SU-DHL-6 (cell line): Measurements from ENCODE around the gene THSD4.

Experiments used
- EZH2phosphoT487 ChIP-seq: fragments of 200-600 bp; sonication (generic), shearing (Covaris generic); conservative IDR thresholded peaks from 2 replicates; pipeline ENCODE4 v1.6.1; 2018; ENCODE audit warnings: mild to moderate bottlenecking, antibody characterized with exemption, low read length, moderate library complexity, mixed read lengths
- TF ChIP-seq, protein P1 (sequence below): fragments of 200-600 bp; sonication (generic); IDR thresholded peaks from one replicate; pipeline ENCODE4 v1.5.1; 2017; ENCODE audit warnings: antibody characterized with exemption, mild to moderate bottlenecking, low read length, moderate library complexity; ENCODE audit not compliant: insufficient read depth, poor library complexity, severe bottlenecking

DNA sequence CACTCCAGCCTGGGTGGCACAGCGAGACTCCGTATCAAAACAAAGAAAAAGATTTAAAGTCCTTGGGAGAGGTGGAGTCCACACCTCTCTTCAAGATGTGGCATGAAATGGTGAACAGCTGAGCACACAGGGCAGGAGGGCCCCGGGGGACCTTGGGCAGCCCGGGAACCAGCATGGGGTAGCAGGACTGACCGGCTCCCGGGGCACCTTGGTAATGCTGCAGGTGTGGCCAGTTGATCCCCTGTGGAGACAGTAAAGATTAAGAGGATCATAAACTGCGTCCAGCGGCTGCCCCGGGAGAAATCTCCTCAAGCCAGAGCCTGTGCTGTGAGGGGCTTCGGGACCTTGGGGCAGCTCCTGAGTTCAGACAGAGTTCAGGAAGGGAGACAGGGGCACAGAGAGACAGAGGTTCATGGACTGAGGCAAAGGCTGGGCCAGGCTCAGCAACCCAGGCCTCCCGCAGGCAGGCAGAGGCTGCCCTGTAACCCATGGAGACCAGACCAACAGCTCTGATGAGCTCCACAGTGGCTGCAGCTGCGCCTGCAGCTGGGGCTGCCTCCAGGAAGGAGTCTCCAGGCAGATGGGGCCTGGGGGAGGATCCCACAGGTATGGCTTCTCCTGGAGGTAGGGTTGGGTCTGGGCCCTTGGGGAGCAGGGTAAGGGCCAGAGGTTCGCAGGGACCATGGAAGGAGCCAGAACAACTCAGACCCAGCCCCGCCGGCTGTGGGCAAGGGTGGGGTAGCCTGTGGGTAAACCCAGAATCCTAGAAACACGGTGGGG, 695.2 kb downstream of the THSD4 start, which contains the start of gene NR2E3:
- TF ChIP-seq, protein P1, sequence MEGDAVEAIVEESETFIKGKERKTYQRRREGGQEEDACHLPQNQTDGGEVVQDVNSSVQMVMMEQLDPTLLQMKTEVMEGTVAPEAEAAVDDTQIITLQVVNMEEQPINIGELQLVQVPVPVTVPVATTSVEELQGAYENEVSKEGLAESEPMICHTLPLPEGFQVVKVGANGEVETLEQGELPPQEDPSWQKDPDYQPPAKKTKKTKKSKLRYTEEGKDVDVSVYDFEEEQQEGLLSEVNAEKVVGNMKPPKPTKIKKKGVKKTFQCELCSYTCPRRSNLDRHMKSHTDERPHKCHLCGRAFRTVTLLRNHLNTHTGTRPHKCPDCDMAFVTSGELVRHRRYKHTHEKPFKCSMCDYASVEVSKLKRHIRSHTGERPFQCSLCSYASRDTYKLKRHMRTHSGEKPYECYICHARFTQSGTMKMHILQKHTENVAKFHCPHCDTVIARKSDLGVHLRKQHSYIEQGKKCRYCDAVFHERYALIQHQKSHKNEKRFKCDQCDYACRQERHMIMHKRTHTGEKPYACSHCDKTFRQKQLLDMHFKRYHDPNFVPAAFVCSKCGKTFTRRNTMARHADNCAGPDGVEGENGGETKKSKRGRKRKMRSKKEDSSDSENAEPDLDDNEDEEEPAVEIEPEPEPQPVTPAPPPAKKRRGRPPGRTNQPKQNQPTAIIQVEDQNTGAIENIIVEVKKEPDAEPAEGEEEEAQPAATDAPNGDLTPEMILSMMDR, result no peak
- TF ChIP-seq EZH2phosphoT487, result no peak
